Measurements from ENCODE around the gene EPHB2. TPM values are rescaled to one million over a fixed set of nuclear protein-coding genes. Genes with fewer than 3 reads are reported as not detected.
A peak's percentile ranks its signal among the peaks of the same experiment; 100 is the strongest.

The EPHB2 gene
- total RNA-seq, 1 donor, result 24.9 TPM

DNA sequence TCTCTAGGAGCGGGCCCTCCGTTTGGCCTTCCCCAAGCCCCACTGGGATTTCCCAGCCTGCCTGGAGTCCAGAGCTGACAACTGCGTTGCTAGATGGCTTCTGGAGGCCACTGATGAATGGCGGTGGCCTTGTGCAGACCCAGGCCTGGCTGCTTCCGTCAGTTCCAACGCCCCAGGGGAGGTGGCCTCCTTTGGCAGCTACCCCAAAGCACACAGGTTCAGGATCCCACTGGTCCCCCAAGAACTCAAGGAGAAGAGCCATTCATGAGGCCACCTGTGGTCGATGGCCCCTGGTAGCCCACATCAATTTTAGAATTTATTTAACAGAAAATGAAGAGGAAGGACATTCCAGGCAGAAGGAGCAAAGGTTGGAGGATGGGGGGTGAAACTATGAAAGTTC is 176.9 kb downstream of the EPHB2 start:
- H3K4me3 ChIP-seq (ENCODE audit: low read depth, low read length), result no peak overlapping the region
- no peak for TF ChIP-seq CTCF (IDR thresholded peaks at IDR 0.05; ENCODE audit: insufficient read depth, low read length)
- no peak for DNase-seq (ENCODE audit: low read depth)

DNA sequence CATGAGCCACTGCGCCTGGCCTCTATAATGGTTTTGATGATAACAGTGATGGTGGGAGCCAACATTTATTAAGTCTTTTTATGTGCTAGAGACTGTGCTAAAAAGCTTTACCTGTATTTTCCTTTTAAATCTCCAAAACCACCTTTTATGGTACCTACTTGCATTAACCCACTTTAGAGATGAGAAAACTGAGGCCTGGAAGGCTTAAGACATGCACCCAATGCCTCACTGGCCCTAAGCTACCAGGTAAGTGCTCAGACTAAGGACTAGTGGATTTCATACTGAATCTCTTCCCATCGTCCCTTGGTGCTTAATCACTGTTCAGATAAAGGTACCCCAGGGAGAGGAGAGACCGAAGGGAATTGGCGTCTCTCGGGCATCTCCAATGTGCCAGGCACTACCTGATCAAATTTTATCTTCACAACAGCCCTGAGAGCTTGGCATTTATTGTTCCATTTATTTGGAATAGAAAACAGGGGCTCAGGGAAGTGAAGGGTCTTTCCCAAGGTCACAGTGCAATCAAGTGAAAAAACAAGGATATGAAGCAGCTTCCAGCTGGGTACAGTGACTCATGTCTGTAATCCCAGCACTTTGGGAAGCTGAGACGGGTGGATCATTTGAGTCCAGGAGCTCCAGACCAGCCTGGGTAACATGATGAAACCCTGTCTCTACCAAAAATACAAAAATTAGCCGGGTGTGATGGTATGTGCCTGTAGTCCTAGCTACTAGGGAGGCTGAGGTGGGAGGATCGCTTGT is 177.9 kb downstream of the EPHB2 start:
- DNase-seq (ENCODE audit: low read depth), result peak; percentile 48
- TF ChIP-seq CTCF (IDR thresholded peaks at IDR 0.05; ENCODE audit: insufficient read depth, low read length), result no peak
- H3K4me3 ChIP-seq (ENCODE audit: low read depth, low read length), result no peak overlapping the region

GRCh38 chr1:22889213-22889827 is 178.7 kb downstream of the EPHB2 start:
- TF ChIP-seq CTCF (IDR thresholded peaks at IDR 0.05; ENCODE audit: insufficient read depth, low read length), result peak; percentile 93
- H3K4me3 ChIP-seq (ENCODE audit: low read depth, low read length), result no peak overlapping the region
- peak; percentile 67 for DNase-seq (ENCODE audit: low read depth)

DNA sequence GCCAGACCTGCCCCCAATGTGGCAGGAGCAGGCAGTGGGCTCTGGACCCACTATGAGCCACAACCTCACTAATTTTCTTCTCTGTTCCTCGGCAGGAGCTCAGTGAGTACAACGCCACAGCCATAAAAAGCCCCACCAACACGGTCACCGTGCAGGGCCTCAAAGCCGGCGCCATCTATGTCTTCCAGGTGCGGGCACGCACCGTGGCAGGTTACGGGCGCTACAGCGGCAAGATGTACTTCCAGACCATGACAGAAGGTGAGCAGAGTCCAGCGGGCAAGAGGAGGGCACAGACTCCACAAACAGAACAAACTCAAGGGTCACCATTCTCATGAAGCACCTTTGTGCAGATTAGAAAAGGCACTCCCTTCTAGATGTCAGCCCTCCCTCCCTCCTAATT is 182.2 kb downstream of the EPHB2 start:
- no peak for DNase-seq (ENCODE audit: low read depth)
- TF ChIP-seq CTCF (IDR thresholded peaks at IDR 0.05; ENCODE audit: insufficient read depth, low read length), result no peak

GRCh38 chr1:22893292-22893691 is 182.7 kb downstream of the EPHB2 start:
- no peak for DNase-seq (ENCODE audit: low read depth)
- TF ChIP-seq CTCF (IDR thresholded peaks at IDR 0.05; ENCODE audit: insufficient read depth, low read length), result no peak
- no peak overlapping the region for H3K4me3 ChIP-seq (ENCODE audit: low read depth, low read length)

More for the DNA sequence above, 182.2 kb downstream of the EPHB2 start:
- no peak overlapping the region for H3K4me3 ChIP-seq (ENCODE audit: low read depth, low read length)

DNA sequence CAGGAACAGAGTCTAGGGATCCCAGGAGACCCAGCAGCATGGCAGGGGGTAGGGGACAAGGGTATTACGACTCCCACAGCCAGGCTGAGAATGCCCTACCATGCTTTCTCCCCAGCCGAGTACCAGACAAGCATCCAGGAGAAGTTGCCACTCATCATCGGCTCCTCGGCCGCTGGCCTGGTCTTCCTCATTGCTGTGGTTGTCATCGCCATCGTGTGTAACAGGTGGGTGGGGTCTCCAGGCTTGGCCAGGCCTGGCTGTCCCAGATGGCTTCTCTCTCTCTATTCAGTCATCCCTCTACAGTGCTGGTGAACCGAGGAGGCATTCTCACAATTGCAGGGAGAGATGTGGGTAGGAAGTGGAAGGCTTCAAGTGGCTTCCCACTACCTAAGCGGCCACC is 184.7 kb downstream of the EPHB2 start:
- TF ChIP-seq CTCF (IDR thresholded peaks at IDR 0.05; ENCODE audit: insufficient read depth, low read length), result no peak
- no peak for DNase-seq (ENCODE audit: low read depth)
- H3K4me3 ChIP-seq (ENCODE audit: low read depth, low read length), result no peak overlapping the region
